Neural cell (in vitro differentiated cells): ENCODE measurements around the gene ZNF507. TPM values are rescaled to one million over a fixed set of nuclear protein-coding genes. Genes with fewer than 3 reads are reported as not detected.

Source experiments
- H2AFZ ChIP-seq: fragments of 200-600, 300-800 bp; sonication (generic), shearing (Covaris generic); 2 replicates; pipeline ENCODE4 v1.6.0; 2014; ENCODE audit warnings: low read depth, mild to moderate bottlenecking, antibody characterized with exemption, low read length, moderate library complexity
- H3F3A ChIP-seq: fragments of 200-600 bp; shearing (Covaris generic); 2 replicates; pipeline ENCODE4 v1.6.1; 2016; ENCODE audit warnings: mild to moderate bottlenecking, moderate library complexity, mixed read lengths, antibody characterized with exemption, low read length; ENCODE audit not compliant: insufficient read depth, poor library complexity, severe bottlenecking
- H3K27ac ChIP-seq: fragments of 200-600, 300-800 bp; sonication (generic), shearing (Covaris generic); 2 replicates; pipeline ENCODE4 v1.5.1; 2014; ENCODE audit warnings: mild to moderate bottlenecking, low read length, moderate library complexity
- H3K27me3 ChIP-seq: fragments of 300-800, 200-600 bp; sonication (generic), shearing (Covaris generic); 2 replicates; pipeline ENCODE4 v1.6.0; 2014; ENCODE audit warnings: mild to moderate bottlenecking, low read depth, low read length, moderate library complexity; ENCODE audit not compliant: insufficient read depth
- H3K36me3 ChIP-seq: fragments of 300-800, 200-600 bp; sonication (generic), shearing (Covaris generic); 2 replicates; pipeline ENCODE4 v1.5.1; 2014; ENCODE audit warnings: mild to moderate bottlenecking, antibody characterized with exemption, low read length, moderate library complexity; ENCODE audit not compliant: insufficient read depth
- H3K4me2 ChIP-seq: fragments of 300-800, 200-600 bp; sonication (generic), shearing (Covaris generic); 2 replicates; pipeline ENCODE4 v1.6.0; 2014; ENCODE audit warnings: mild to moderate bottlenecking, low read length
- H3K4me3 ChIP-seq: fragments of 300-800, 200-600 bp; sonication (generic), shearing (Covaris generic); 2 replicates; pipeline ENCODE4 v1.5.1; 2014; ENCODE audit warnings: mild to moderate bottlenecking, low read length, moderate library complexity
- H3K79me2 ChIP-seq: fragments of 200-600 bp; shearing (Covaris generic); replicated peaks from 2 replicates; pipeline ENCODE4 v1.6.0; 2014; ENCODE audit warnings: mild to moderate bottlenecking, low read length, moderate library complexity; ENCODE audit not compliant: insufficient read depth
- H3K9ac ChIP-seq: fragments of 300-800, 200-600 bp; sonication (generic), shearing (Covaris generic); 2 replicates; pipeline ENCODE4 v1.6.1; 2016; ENCODE audit warnings: mild to moderate bottlenecking, low read length, mixed read lengths
- H3K9me2 ChIP-seq: fragments of 200-600 bp; shearing (Covaris generic); 2 replicates; pipeline ENCODE4 v1.6.1; 2016; ENCODE audit warnings: mild to moderate bottlenecking, low read length, mixed read lengths; ENCODE audit not compliant: insufficient read depth
- H3K9me3 ChIP-seq: fragments of 200-600, 300-800 bp; sonication (generic), shearing (Covaris generic); 2 replicates; pipeline ENCODE4 v1.6.1; 2016; ENCODE audit warnings: mild to moderate bottlenecking, mixed run types, low read length, moderate library complexity, mixed read lengths
- H4K20me1 ChIP-seq: fragments of 200-600 bp; shearing (Covaris generic); 2 replicates; pipeline ENCODE4 v1.6.1; 2016; ENCODE audit warnings: mild to moderate bottlenecking, mixed run types; ENCODE audit not compliant: insufficient read depth
- EP300 ChIP-seq: fragments of 450-650 bp; conservative IDR thresholded peaks from 2 replicates; pipeline ENCODE4 v1.6.1; 2014; ENCODE audit warnings: antibody characterized with exemption, mild to moderate bottlenecking, moderate library complexity; ENCODE audit not compliant: poor library complexity, severe bottlenecking
- EZH2 ChIP-seq: fragments of 200-600, 300-800 bp; shearing (Covaris generic), sonication (generic); IDR thresholded peaks from 2 replicates; pipeline ENCODE4 v1.6.1; 2014; ENCODE audit warnings: antibody characterized with exemption, low read length, borderline replicate concordance, mild to moderate bottlenecking; ENCODE audit not compliant: insufficient read depth, poor library complexity, severe bottlenecking
- MXI1 ChIP-seq: fragments of 450-650 bp; conservative IDR thresholded peaks from 2 replicates; pipeline ENCODE4 v1.6.1; 2014; ENCODE audit warnings: antibody characterized with exemption, mild to moderate bottlenecking; ENCODE audit not compliant: poor library complexity, severe bottlenecking
- RAD21 ChIP-seq: fragments of 450-650 bp; conservative IDR thresholded peaks from 2 replicates; pipeline ENCODE4 v1.6.1; 2014; ENCODE audit warnings: antibody characterized with exemption, mild to moderate bottlenecking, moderate library complexity
- REST ChIP-seq: IDR thresholded peaks from 2 replicates; pipeline ENCODE4 v1.6.1; 2012; ENCODE audit warnings: borderline replicate concordance
- SMC3 ChIP-seq: fragments of 450-650 bp; conservative IDR thresholded peaks from 2 replicates; pipeline ENCODE4 v1.6.1; 2014; ENCODE audit warnings: antibody characterized with exemption, mild to moderate bottlenecking, moderate library complexity; ENCODE audit not compliant: poor library complexity
- polyA plus RNA-seq: library from polyadenylated mRNA; depleted of rRNA; stranded (reverse); fragments of >200 nt; gene quantifications from 2 replicates; pipeline ENCODE4 v1.2.3, GENCODE V29; 2014

Gene ZNF507
- polyA plus RNA-seq, 1 donor from 2014 or later = 9.9 TPM

- TF ChIP-seq MXI1 = no peak
- no peak overlapping the region for H3K9ac ChIP-seq
- no peaks in the 10 kb centered on the region for H4K20me1 ChIP-seq
- no peaks in the 10 kb centered on the region for H3F3A ChIP-seq
- H3K9me2 ChIP-seq = no peaks in the 10 kb centered on the region
- H3K9me3 ChIP-seq = no peaks in the 10 kb centered on the region
- no peak overlapping the region for H3K4me2 ChIP-seq
- H3K27ac ChIP-seq = no peak overlapping the region
- peaks cover 3% of the 10 kb centered on the region for H3K79me2 ChIP-seq
- H3K4me3 ChIP-seq = no peak overlapping the region
- peaks cover 5% of the 10 kb centered on the region for H3K36me3 ChIP-seq
- no peaks in the 10 kb centered on the region for H3K27me3 ChIP-seq
- no peak overlapping the region for H2AFZ ChIP-seq
These were observed 22.6 kb downstream of the ZNF507 start for GRCh38 chr19:32367948-32368536.

DNA sequence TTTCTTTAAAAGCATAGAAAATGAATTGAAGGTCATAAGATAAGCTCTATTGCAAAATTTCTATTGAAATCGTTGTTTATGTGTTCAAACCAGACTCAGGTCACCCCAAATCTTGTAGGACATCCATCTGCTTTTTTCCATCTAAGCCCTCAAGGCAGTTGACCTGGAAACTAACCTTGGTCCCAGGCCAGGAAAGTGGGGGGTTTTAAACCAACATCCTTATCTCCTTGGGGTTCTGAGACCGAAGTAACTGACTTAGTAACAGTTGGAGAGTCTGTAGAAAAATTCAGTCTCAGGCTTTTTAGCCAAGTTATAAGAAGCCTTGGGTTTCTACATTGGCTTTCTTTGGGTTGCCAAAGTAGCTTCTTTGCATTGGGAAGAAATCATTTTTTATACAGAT lies 23.4 kb downstream of the ZNF507 start:
- Histone ChIP-seq H3K27me3 (no peaks in the 10 kb centered on the region), H3K27ac (no peak overlapping the region), H3F3A (no peaks in the 10 kb centered on the region), H2AFZ (no peak overlapping the region), H3K36me3 (peaks cover 6% of the 10 kb centered on the region), H3K79me2 (peaks cover 3% of the 10 kb centered on the region), H3K9ac (no peak overlapping the region), H3K9me3 (no peaks in the 10 kb centered on the region), H3K9me2 (no peaks in the 10 kb centered on the region), H3K4me2 (no peak overlapping the region), H4K20me1 (no peaks in the 10 kb centered on the region), H3K4me3 (no peak overlapping the region)
- TF ChIP-seq EZH2 (no peak), MXI1 (no peak), RAD21 (no peak), EP300 (no peak)

- no peak overlapping the region for H3K4me2 ChIP-seq
These were observed 27.5 kb downstream of the ZNF507 start for GRCh38 chr19:32372726-32373517.

More at GRCh38 chr19:32372726-32373517, 27.5 kb downstream of the ZNF507 start:
- Histone ChIP-seq H3F3A (no peaks in the 10 kb centered on the region), H3K27me3 (no peaks in the 10 kb centered on the region), H3K9ac (no peak overlapping the region), H3K9me3 (no peaks in the 10 kb centered on the region), H3K9me2 (no peaks in the 10 kb centered on the region), H3K36me3 (peaks cover 6% of the 10 kb centered on the region), H3K4me3 (no peak overlapping the region), H2AFZ (no peak overlapping the region), H3K79me2 (peaks cover 3% of the 10 kb centered on the region), H3K27ac (no peak overlapping the region), H4K20me1 (no peaks in the 10 kb centered on the region)
- no peak for TF ChIP-seq RAD21
- TF ChIP-seq EZH2 = no peak
- TF ChIP-seq SMC3 = no peak
- no peak for TF ChIP-seq MXI1
- no peak for TF ChIP-seq REST
